Neural cell (in vitro differentiated cells): Measurements from ENCODE around the gene YKT6. TPM values are rescaled to one million over a fixed set of nuclear protein-coding genes. Genes with fewer than 3 reads are reported as not detected.

ENCODE experiments used
- H2AFZ ChIP-seq: fragments of 200-600, 300-800 bp; sonication (generic), shearing (Covaris generic); 2 replicates; pipeline ENCODE4 v1.6.0; 2014; ENCODE audit warnings: low read depth, mild to moderate bottlenecking, antibody characterized with exemption, low read length, moderate library complexity
- H3F3A ChIP-seq: fragments of 200-600 bp; shearing (Covaris generic); 2 replicates; pipeline ENCODE4 v1.6.1; 2016; ENCODE audit warnings: mild to moderate bottlenecking, moderate library complexity, mixed read lengths, antibody characterized with exemption, low read length; ENCODE audit not compliant: insufficient read depth, poor library complexity, severe bottlenecking
- H3K27ac ChIP-seq: fragments of 200-600, 300-800 bp; sonication (generic), shearing (Covaris generic); 2 replicates; pipeline ENCODE4 v1.5.1; 2014; ENCODE audit warnings: mild to moderate bottlenecking, low read length, moderate library complexity
- H3K27me3 ChIP-seq: fragments of 300-800, 200-600 bp; sonication (generic), shearing (Covaris generic); 2 replicates; pipeline ENCODE4 v1.6.0; 2014; ENCODE audit warnings: mild to moderate bottlenecking, low read depth, low read length, moderate library complexity; ENCODE audit not compliant: insufficient read depth
- H3K36me3 ChIP-seq: fragments of 300-800, 200-600 bp; sonication (generic), shearing (Covaris generic); 2 replicates; pipeline ENCODE4 v1.5.1; 2014; ENCODE audit warnings: mild to moderate bottlenecking, antibody characterized with exemption, low read length, moderate library complexity; ENCODE audit not compliant: insufficient read depth
- H3K4me2 ChIP-seq: fragments of 300-800, 200-600 bp; sonication (generic), shearing (Covaris generic); 2 replicates; pipeline ENCODE4 v1.6.0; 2014; ENCODE audit warnings: mild to moderate bottlenecking, low read length
- H3K4me3 ChIP-seq: fragments of 300-800, 200-600 bp; sonication (generic), shearing (Covaris generic); 2 replicates; pipeline ENCODE4 v1.5.1; 2014; ENCODE audit warnings: mild to moderate bottlenecking, low read length, moderate library complexity
- H3K79me2 ChIP-seq: fragments of 200-600 bp; shearing (Covaris generic); replicated peaks from 2 replicates; pipeline ENCODE4 v1.6.0; 2014; ENCODE audit warnings: mild to moderate bottlenecking, low read length, moderate library complexity; ENCODE audit not compliant: insufficient read depth
- H3K9ac ChIP-seq: fragments of 300-800, 200-600 bp; sonication (generic), shearing (Covaris generic); 2 replicates; pipeline ENCODE4 v1.6.1; 2016; ENCODE audit warnings: mild to moderate bottlenecking, low read length, mixed read lengths
- H3K9me2 ChIP-seq: fragments of 200-600 bp; shearing (Covaris generic); 2 replicates; pipeline ENCODE4 v1.6.1; 2016; ENCODE audit warnings: mild to moderate bottlenecking, low read length, mixed read lengths; ENCODE audit not compliant: insufficient read depth
- H3K9me3 ChIP-seq: fragments of 200-600, 300-800 bp; sonication (generic), shearing (Covaris generic); 2 replicates; pipeline ENCODE4 v1.6.1; 2016; ENCODE audit warnings: mild to moderate bottlenecking, mixed run types, low read length, moderate library complexity, mixed read lengths
- H4K20me1 ChIP-seq: fragments of 200-600 bp; shearing (Covaris generic); 2 replicates; pipeline ENCODE4 v1.6.1; 2016; ENCODE audit warnings: mild to moderate bottlenecking, mixed run types; ENCODE audit not compliant: insufficient read depth
- EP300 ChIP-seq: fragments of 450-650 bp; conservative IDR thresholded peaks from 2 replicates; pipeline ENCODE4 v1.6.1; 2014; ENCODE audit warnings: antibody characterized with exemption, mild to moderate bottlenecking, moderate library complexity; ENCODE audit not compliant: poor library complexity, severe bottlenecking
- EZH2 ChIP-seq: fragments of 200-600, 300-800 bp; shearing (Covaris generic), sonication (generic); IDR thresholded peaks from 2 replicates; pipeline ENCODE4 v1.6.1; 2014; ENCODE audit warnings: antibody characterized with exemption, low read length, borderline replicate concordance, mild to moderate bottlenecking; ENCODE audit not compliant: insufficient read depth, poor library complexity, severe bottlenecking
- MXI1 ChIP-seq: fragments of 450-650 bp; conservative IDR thresholded peaks from 2 replicates; pipeline ENCODE4 v1.6.1; 2014; ENCODE audit warnings: antibody characterized with exemption, mild to moderate bottlenecking; ENCODE audit not compliant: poor library complexity, severe bottlenecking
- POLR2AphosphoS5 ChIP-seq: IDR thresholded peaks from 2 replicates; pipeline ENCODE4 v1.6.1; 2012
- RAD21 ChIP-seq: fragments of 450-650 bp; conservative IDR thresholded peaks from 2 replicates; pipeline ENCODE4 v1.6.1; 2014; ENCODE audit warnings: antibody characterized with exemption, mild to moderate bottlenecking, moderate library complexity
- SMC3 ChIP-seq: fragments of 450-650 bp; conservative IDR thresholded peaks from 2 replicates; pipeline ENCODE4 v1.6.1; 2014; ENCODE audit warnings: antibody characterized with exemption, mild to moderate bottlenecking, moderate library complexity; ENCODE audit not compliant: poor library complexity
- TAF1 ChIP-seq: IDR thresholded peaks from 2 replicates; pipeline ENCODE4 v1.6.1; 2012; ENCODE audit warnings: low read depth
- polyA plus RNA-seq: library from polyadenylated mRNA; depleted of rRNA; stranded (reverse); fragments of >200 nt; gene quantifications from 2 replicates; pipeline ENCODE4 v1.2.3, GENCODE V29; 2014
- TF ChIP-seq, protein P1 (sequence below): fragments of 450-650 bp; IDR thresholded peaks from 2 replicates; pipeline ENCODE4 v1.5.1; 2014; ENCODE audit warnings: antibody characterized with exemption, mild to moderate bottlenecking, moderate library complexity; ENCODE audit not compliant: poor library complexity, severe bottlenecking
- TF ChIP-seq, protein P2 (sequence below): IDR thresholded peaks from 2 replicates; pipeline ENCODE4 v1.6.1; 2012; ENCODE audit warnings: borderline replicate concordance

YKT6 gene
- polyA plus RNA-seq, 1 donor from 2014 or later = 93.4 TPM

DNA sequence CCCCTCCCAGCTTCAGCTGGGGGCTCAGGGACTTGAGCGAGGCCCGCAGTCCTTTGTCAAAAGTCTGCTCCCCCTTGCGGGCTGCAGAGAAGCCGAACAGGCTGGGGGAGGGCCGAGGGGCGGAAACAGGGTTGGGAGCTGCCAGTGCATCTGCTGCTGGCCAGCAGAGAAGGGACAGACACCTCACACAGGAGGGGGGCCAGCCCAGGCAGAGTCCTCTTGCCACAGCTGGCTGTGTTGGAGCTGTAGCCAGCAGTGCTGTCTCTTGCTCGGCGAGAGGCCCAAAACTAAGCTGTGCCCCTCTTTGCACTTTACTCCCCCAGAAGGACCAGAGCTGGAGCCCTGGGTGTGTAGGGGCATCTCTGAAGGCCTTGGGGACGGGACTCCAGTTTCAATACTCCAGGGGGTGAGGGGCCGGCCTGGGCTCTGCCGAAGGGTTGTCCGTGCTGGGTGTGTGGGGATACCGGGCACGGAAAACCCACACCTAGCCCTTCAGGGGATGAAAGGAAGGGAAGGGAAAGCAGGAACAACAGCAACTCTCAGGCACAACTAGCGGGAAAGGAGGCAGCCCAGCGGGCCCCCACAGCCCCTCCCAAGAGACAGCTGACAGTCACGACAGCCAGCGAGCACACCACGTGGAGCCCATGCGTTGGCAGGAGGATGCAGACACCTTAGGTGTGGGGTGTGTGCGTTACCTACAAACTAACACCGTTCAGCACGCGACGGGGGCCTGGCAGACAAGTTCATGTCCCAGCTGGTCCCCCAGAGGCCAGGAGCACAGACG lies 17.8 kb downstream of the YKT6 start:
- H3K27ac ChIP-seq = no peak overlapping the region
- H4K20me1 ChIP-seq = no peaks in the 10 kb centered on the region
- no peaks in the 10 kb centered on the region for H3K79me2 ChIP-seq
- H3K9ac ChIP-seq = no peak overlapping the region
- TF ChIP-seq SMC3 (no peak), EZH2 (no peak), MXI1 (no peak), EP300 (no peak), POLR2AphosphoS5 (no peak), RAD21 (no peak), TAF1 (no peak)
- TF ChIP-seq, protein P1, sequence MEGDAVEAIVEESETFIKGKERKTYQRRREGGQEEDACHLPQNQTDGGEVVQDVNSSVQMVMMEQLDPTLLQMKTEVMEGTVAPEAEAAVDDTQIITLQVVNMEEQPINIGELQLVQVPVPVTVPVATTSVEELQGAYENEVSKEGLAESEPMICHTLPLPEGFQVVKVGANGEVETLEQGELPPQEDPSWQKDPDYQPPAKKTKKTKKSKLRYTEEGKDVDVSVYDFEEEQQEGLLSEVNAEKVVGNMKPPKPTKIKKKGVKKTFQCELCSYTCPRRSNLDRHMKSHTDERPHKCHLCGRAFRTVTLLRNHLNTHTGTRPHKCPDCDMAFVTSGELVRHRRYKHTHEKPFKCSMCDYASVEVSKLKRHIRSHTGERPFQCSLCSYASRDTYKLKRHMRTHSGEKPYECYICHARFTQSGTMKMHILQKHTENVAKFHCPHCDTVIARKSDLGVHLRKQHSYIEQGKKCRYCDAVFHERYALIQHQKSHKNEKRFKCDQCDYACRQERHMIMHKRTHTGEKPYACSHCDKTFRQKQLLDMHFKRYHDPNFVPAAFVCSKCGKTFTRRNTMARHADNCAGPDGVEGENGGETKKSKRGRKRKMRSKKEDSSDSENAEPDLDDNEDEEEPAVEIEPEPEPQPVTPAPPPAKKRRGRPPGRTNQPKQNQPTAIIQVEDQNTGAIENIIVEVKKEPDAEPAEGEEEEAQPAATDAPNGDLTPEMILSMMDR = no peak
- TF ChIP-seq, protein P2, sequence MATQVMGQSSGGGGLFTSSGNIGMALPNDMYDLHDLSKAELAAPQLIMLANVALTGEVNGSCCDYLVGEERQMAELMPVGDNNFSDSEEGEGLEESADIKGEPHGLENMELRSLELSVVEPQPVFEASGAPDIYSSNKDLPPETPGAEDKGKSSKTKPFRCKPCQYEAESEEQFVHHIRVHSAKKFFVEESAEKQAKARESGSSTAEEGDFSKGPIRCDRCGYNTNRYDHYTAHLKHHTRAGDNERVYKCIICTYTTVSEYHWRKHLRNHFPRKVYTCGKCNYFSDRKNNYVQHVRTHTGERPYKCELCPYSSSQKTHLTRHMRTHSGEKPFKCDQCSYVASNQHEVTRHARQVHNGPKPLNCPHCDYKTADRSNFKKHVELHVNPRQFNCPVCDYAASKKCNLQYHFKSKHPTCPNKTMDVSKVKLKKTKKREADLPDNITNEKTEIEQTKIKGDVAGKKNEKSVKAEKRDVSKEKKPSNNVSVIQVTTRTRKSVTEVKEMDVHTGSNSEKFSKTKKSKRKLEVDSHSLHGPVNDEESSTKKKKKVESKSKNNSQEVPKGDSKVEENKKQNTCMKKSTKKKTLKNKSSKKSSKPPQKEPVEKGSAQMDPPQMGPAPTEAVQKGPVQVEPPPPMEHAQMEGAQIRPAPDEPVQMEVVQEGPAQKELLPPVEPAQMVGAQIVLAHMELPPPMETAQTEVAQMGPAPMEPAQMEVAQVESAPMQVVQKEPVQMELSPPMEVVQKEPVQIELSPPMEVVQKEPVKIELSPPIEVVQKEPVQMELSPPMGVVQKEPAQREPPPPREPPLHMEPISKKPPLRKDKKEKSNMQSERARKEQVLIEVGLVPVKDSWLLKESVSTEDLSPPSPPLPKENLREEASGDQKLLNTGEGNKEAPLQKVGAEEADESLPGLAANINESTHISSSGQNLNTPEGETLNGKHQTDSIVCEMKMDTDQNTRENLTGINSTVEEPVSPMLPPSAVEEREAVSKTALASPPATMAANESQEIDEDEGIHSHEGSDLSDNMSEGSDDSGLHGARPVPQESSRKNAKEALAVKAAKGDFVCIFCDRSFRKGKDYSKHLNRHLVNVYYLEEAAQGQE = no peak
- no peak overlapping the region for H3K4me2 ChIP-seq
- H3K9me3 ChIP-seq = peaks cover 5% of the 10 kb centered on the region
- H3F3A ChIP-seq = no peaks in the 10 kb centered on the region
- H2AFZ ChIP-seq = no peak overlapping the region
- H3K9me2 ChIP-seq = no peaks in the 10 kb centered on the region
- H3K36me3 ChIP-seq = no peaks in the 10 kb centered on the region
- H3K27me3 ChIP-seq = no peaks in the 10 kb centered on the region
- H3K4me3 ChIP-seq = no peak overlapping the region

DNA sequence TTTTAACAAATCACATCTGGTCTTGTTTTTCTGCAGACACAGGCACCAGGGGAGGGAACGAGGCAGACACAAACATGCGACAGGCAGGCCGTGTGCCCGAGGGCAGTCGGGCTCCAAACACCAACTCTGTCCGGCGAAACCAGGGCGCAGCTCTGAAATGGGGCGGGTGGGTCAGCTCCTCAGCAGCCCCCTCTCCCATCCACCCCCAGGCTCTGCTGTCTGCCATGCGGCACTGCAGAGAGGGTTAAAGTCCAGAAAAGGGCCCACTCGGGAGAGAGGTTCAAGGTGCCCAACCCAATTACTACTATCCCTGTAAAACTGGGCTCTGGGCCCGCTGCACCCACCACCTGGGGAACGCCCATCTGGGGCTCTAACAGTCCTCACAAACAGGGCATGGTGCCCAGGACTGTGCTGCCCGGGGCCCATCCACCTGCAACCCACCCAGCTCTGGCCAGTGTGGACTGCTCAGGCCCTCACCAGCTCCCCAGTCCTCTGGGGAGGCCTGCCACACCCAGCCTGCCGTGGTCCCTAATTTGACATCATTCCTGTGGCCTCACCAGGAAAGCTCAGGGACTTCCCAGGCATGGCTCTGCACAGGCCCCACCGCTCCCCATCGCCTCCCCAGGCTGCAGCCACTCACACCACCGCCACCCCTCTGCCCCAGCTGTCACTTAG lies 18.7 kb downstream of the YKT6 start:
- no peak for TF ChIP-seq SMC3
- TF ChIP-seq, protein P2 = no peak
- TF ChIP-seq, protein P1 = no peak
- no peak for TF ChIP-seq TAF1
- TF ChIP-seq RAD21 = no peak
- no peak for TF ChIP-seq EZH2
- Histone ChIP-seq H3F3A (no peaks in the 10 kb centered on the region), H3K27ac (no peak overlapping the region), H2AFZ (no peak overlapping the region), H3K4me2 (no peak overlapping the region), H3K79me2 (no peaks in the 10 kb centered on the region), H4K20me1 (no peaks in the 10 kb centered on the region), H3K36me3 (no peaks in the 10 kb centered on the region), H3K9me3 (peaks cover 5% of the 10 kb centered on the region), H3K9me2 (no peaks in the 10 kb centered on the region), H3K4me3 (no peak overlapping the region), H3K9ac (no peak overlapping the region), H3K27me3 (no peaks in the 10 kb centered on the region)
